ENCODE data around the gene COG1. TPM values are rescaled to one million over a fixed set of nuclear protein-coding genes. Genes with fewer than 3 reads are reported as not detected.

COG1 gene
- total RNA-seq, 1 donor from 2014 or later = 45.1 TPM

GRCh38 chr17:73248532-73248931 is 55.7 kb downstream of the COG1 start:
- no peak overlapping the region for H3K4me3 Mint-ChIP-seq (ENCODE audit: unreplicated experiment)
- no peak for DNase-seq (ENCODE audit: low spot score)
- no peaks in the 10 kb centered on the region for H3K9me3 Mint-ChIP-seq (ENCODE audit: low read depth)
- no peaks in the 10 kb centered on the region for H3K4me1 Mint-ChIP-seq (ENCODE audit: low read depth)
- H3K27ac Mint-ChIP-seq (ENCODE audit: unreplicated experiment) = no peak overlapping the region
- no peak for TF ChIP-seq CTCF (IDR thresholded peaks at IDR 0.05)
- no peaks in the 10 kb centered on the region for H3K27me3 Mint-ChIP-seq (ENCODE audit: low read depth)
- peaks cover 9% of the 10 kb centered on the region for H3K36me3 Mint-ChIP-seq (ENCODE audit: low read depth)

- Mint-ChIP-seq H3K27ac (ENCODE audit: unreplicated experiment) (no peak overlapping the region), H3K36me3 (ENCODE audit: low read depth) (peaks cover 8% of the 10 kb centered on the region), H3K9me3 (ENCODE audit: low read depth) (no peaks in the 10 kb centered on the region), H3K27me3 (ENCODE audit: low read depth) (no peaks in the 10 kb centered on the region), H3K4me3 (ENCODE audit: unreplicated experiment) (no peak overlapping the region), H3K4me1 (ENCODE audit: low read depth) (no peaks in the 10 kb centered on the region)
- TF ChIP-seq CTCF (IDR thresholded peaks at IDR 0.05) = no peak
- DNase-seq (ENCODE audit: low spot score) = no peak
These were observed 56.8 kb downstream of the COG1 start for GRCh38 chr17:73249700-73250099.

GRCh38 chr17:73250851-73251640 is 58.2 kb downstream of the COG1 start:
- Mint-ChIP-seq H3K27ac (ENCODE audit: unreplicated experiment) (no peak overlapping the region), H3K9me3 (ENCODE audit: low read depth) (no peaks in the 10 kb centered on the region), H3K4me3 (ENCODE audit: unreplicated experiment) (no peak overlapping the region), H3K4me1 (ENCODE audit: low read depth) (no peaks in the 10 kb centered on the region), H3K36me3 (ENCODE audit: low read depth) (peaks cover 4% of the 10 kb centered on the region), H3K27me3 (ENCODE audit: low read depth) (no peaks in the 10 kb centered on the region)
- TF ChIP-seq CTCF (IDR thresholded peaks at IDR 0.05) = no peak
- DNase-seq (ENCODE audit: low spot score) = no peak

GRCh38 chr17:73251871-73252270 is 59.0 kb downstream of the COG1 start:
- H3K4me1 Mint-ChIP-seq (ENCODE audit: low read depth) = no peaks in the 10 kb centered on the region
- no peaks in the 10 kb centered on the region for H3K27me3 Mint-ChIP-seq (ENCODE audit: low read depth)
- H3K36me3 Mint-ChIP-seq (ENCODE audit: low read depth) = peaks cover 4% of the 10 kb centered on the region
- TF ChIP-seq CTCF (IDR thresholded peaks at IDR 0.05) = no peak
- H3K27ac Mint-ChIP-seq (ENCODE audit: unreplicated experiment) = no peak overlapping the region
- H3K9me3 Mint-ChIP-seq (ENCODE audit: low read depth) = no peaks in the 10 kb centered on the region
- no peak overlapping the region for H3K4me3 Mint-ChIP-seq (ENCODE audit: unreplicated experiment)
- no peak for DNase-seq (ENCODE audit: low spot score)

- peaks cover 3% of the 10 kb centered on the region for H3K4me1 Mint-ChIP-seq (ENCODE audit: low read depth)
- DNase-seq (ENCODE audit: low spot score) = peak; percentile 48
- H3K27me3 Mint-ChIP-seq (ENCODE audit: low read depth) = no peaks in the 10 kb centered on the region
- no peaks in the 10 kb centered on the region for H3K36me3 Mint-ChIP-seq (ENCODE audit: low read depth)
- no peak overlapping the region for H3K4me3 Mint-ChIP-seq (ENCODE audit: unreplicated experiment)
- peak; percentile 99 for TF ChIP-seq CTCF (IDR thresholded peaks at IDR 0.05)
- no peak overlapping the region for H3K27ac Mint-ChIP-seq (ENCODE audit: unreplicated experiment)
- H3K9me3 Mint-ChIP-seq (ENCODE audit: low read depth) = no peaks in the 10 kb centered on the region
These were observed 62.9 kb downstream of the COG1 start for GRCh38 chr17:73255671-73256181.
